ENCODE results near the gene FES.

FES gene

GRCh38 chr15:90851940-90852339 lies 32.4 kb upstream of the FES start:
- no peaks in the 10 kb centered on the region for H3K27me3 Mint-ChIP-seq
- peak overlapping the region; percentile 94 for H3K27ac Mint-ChIP-seq
- H3K4me3 Mint-ChIP-seq = no peak overlapping the region
- peak in 1 of 2 donors; percentile 1 for ATAC-seq (replicated peaks)
- peaks cover 2 to 5% of the 10 kb centered on the region in 2 donors for H3K36me3 Mint-ChIP-seq
- peaks cover 47 to 65% of the 10 kb centered on the region in 2 donors for H3K4me1 Mint-ChIP-seq
- H3K9me3 Mint-ChIP-seq = peaks cover 0 to 3% of the 10 kb centered on the region in 2 donors
- no peak for DNase-seq

DNA sequence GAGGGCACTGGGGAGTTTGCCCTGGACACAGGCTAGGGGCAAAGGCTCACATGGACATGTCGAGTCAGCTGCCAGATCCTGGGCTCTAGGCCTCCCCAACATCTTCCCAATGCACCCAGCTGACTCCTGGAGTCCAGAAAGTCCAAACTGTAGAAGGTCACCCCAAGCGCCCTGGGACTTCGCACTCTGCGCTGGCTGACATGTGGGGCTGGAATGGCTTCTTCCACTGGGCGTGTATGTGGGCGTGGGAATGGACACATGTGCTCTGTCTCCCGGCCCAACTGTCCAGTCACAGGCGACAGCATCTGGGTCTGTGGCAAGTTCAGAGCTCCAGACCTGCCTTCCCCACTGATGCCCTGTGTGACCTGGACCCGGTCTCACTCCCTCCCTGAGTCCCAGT lies 29.2 kb upstream of the FES start:
- H3K27me3 Mint-ChIP-seq = no peaks in the 10 kb centered on the region
- ATAC-seq (replicated peaks) = no peak
- H3K4me3 Mint-ChIP-seq = no peak overlapping the region
- H3K36me3 Mint-ChIP-seq = peaks cover 2 to 5% of the 10 kb centered on the region in 2 donors
- peaks cover 0 to 3% of the 10 kb centered on the region in 2 donors for H3K9me3 Mint-ChIP-seq
- H3K4me1 Mint-ChIP-seq = peaks cover 57 to 84% of the 10 kb centered on the region in 2 donors
- no peak overlapping the region for H3K27ac Mint-ChIP-seq
- DNase-seq = no peak

DNA sequence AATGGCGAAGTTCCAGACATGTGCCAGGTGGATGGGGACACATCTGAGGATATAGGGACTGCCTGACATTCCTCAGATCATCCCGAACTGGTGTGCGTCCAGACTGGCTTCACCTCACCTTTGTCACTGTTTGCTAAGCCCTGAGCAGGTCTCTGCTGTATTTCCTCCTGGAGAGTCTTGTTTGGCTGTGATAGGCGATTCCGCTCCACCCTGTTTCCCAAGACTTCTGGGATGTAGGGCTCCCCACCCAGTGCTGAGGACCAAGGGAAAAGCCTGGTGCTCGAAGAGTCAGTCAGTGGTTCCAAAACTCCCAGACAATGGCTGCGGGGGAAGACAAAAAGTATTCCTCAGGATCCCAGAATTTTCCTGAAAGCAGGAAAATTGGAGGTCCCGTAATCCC lies 27.0 kb upstream of the FES start:
- no peak overlapping the region for H3K4me3 Mint-ChIP-seq
- H3K27me3 Mint-ChIP-seq = no peaks in the 10 kb centered on the region
- no peaks in the 10 kb centered on the region for H3K36me3 Mint-ChIP-seq
- peaks cover 43 to 64% of the 10 kb centered on the region in 2 donors for H3K4me1 Mint-ChIP-seq
- DNase-seq (no peak), ATAC-seq (replicated peaks) (no peak)
- no peaks in the 10 kb centered on the region for H3K9me3 Mint-ChIP-seq
- no peak overlapping the region for H3K27ac Mint-ChIP-seq

DNA sequence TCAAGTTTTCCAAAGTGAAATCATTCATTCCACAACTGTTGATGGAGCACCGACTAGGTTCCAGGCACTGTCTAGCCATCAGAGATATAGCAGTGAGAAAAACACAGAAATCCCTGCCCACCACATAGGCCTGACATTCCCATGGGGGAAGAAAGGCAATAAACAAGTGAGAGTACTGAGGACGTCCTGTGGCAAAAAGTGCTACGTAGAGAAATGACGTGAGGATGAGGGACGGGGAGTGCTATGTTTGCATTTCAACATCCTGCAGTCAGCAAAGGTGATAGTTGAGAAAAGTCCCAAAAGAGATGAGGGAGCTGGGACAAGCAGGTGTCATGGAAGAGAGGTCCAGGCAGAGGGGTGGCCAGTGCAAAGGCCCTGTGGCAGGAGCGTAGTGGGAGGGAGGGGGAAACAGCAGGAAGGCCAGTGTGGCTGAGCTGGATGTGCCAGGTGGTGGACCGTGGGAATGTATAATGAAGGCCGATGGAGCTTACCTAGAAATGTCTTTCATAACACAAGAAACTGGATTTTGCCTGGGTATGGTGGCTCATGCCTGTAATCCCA lies 26.3 kb upstream of the FES start:
- peaks cover 37 to 59% of the 10 kb centered on the region in 2 donors for H3K4me1 Mint-ChIP-seq
- DNase-seq (no peak), ATAC-seq (replicated peaks) (no peak)
- H3K4me3 Mint-ChIP-seq = no peak overlapping the region
- H3K36me3 Mint-ChIP-seq = no peaks in the 10 kb centered on the region
- no peaks in the 10 kb centered on the region for H3K9me3 Mint-ChIP-seq
- H3K27me3 Mint-ChIP-seq = no peaks in the 10 kb centered on the region
- H3K27ac Mint-ChIP-seq = no peak overlapping the region

- DNase-seq = no peak
- Mint-ChIP-seq H3K27me3 (no peaks in the 10 kb centered on the region), H3K27ac (peak overlapping the region; percentile 89), H3K4me3 (no peak overlapping the region), H3K4me1 (peaks cover 35 to 56% of the 10 kb centered on the region in 2 donors), H3K36me3 (no peaks in the 10 kb centered on the region), H3K9me3 (no peaks in the 10 kb centered on the region)
- no peak for ATAC-seq (replicated peaks)
Measured at GRCh38 chr15:90859234-90860131, 24.8 kb upstream of the FES start.

- H3K27ac Mint-ChIP-seq = no peak overlapping the region
- no peaks in the 10 kb centered on the region for H3K27me3 Mint-ChIP-seq
- H3K4me1 Mint-ChIP-seq = peaks cover 26 to 46% of the 10 kb centered on the region in 2 donors
- H3K9me3 Mint-ChIP-seq = no peaks in the 10 kb centered on the region
- no peak for ATAC-seq (replicated peaks)
- no peaks in the 10 kb centered on the region for H3K36me3 Mint-ChIP-seq
- H3K4me3 Mint-ChIP-seq = no peak overlapping the region
- no peak for DNase-seq
Measured at GRCh38 chr15:90860450-90860849, 23.9 kb upstream of the FES start.

DNA sequence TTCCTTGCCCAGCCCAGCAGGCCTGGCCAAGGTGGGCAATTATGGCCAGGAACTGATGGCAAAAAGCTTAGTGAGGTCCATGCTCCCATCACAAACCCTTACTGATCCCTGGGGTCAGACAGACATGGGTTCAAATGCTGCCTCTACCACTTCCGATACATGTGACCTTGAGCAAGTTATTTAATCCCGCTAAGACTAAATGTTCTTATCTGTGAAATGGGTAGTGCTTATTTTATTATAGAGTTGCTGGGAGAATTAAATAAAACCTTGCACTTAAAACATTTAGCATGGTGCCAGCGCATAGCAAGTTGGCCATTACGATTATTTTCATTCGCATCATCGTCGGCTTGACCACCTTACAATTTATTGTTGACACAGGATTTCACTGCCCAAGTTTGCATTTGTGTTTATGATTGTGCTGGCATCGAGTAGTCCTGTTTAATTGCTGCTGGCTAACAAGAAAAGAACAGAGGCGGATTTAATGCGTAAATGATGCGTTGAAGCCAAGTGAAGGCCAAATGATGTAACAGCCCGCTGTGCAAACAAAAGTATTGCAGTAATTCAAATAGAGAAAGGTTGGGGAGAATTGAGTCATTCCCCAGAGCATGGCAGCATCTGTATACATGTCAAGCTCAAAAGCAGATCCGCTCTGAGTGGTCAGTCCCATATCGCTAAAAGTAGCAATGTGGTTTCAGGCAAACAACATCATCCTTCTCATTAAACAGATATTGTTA lies 23.2 kb upstream of the FES start:
- Mint-ChIP-seq H3K27me3 (no peaks in the 10 kb centered on the region), H3K9me3 (no peaks in the 10 kb centered on the region), H3K27ac (no peak overlapping the region), H3K4me3 (no peak overlapping the region), H3K4me1 (peaks cover 25 to 39% of the 10 kb centered on the region in 2 donors), H3K36me3 (no peaks in the 10 kb centered on the region)
- no peak for ATAC-seq (replicated peaks)
- DNase-seq = no peak

DNA sequence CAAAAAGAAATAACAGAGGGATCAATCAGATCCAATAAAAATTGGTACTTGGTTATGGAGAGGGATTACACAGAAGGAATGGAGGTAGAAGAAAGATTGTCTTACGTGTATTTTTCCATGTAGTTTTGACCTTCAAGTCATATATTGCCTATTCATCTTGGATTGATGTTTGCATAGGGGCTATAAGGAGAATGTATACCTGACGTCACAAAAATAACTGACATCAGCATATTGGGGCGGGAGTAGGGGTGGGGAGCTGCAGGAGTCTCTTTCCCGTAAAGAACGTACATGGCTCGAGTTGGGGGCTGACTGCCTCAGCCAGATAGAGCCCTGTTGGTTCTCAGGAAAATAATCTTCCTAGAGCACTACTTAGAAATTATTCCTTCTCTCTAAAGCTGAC lies 21.8 kb upstream of the FES start:
- Mint-ChIP-seq H3K36me3 (no peaks in the 10 kb centered on the region), H3K4me1 (peaks cover 15 to 26% of the 10 kb centered on the region in 2 donors), H3K27ac (no peak overlapping the region), H3K9me3 (no peaks in the 10 kb centered on the region), H3K27me3 (no peaks in the 10 kb centered on the region), H3K4me3 (no peak overlapping the region)
- DNase-seq (no peak), ATAC-seq (replicated peaks) (no peak)

GRCh38 chr15:90862964-90863778 lies 21.1 kb upstream of the FES start:
- Mint-ChIP-seq H3K4me3 (no peak overlapping the region), H3K27ac (no peak overlapping the region), H3K36me3 (no peaks in the 10 kb centered on the region), H3K27me3 (no peaks in the 10 kb centered on the region), H3K4me1 (peaks cover 15 to 25% of the 10 kb centered on the region in 2 donors), H3K9me3 (no peaks in the 10 kb centered on the region)
- DNase-seq (no peak), ATAC-seq (replicated peaks) (no peak)

GRCh38 chr15:90863987-90864386 lies 20.3 kb upstream of the FES start:
- no peak overlapping the region for H3K4me3 Mint-ChIP-seq
- no peaks in the 10 kb centered on the region for H3K9me3 Mint-ChIP-seq
- H3K4me1 Mint-ChIP-seq = peaks cover 20 to 33% of the 10 kb centered on the region in 2 donors
- no peak for DNase-seq
- ATAC-seq (replicated peaks) = peak; percentile 45 to 50
- no peaks in the 10 kb centered on the region for H3K36me3 Mint-ChIP-seq
- no peaks in the 10 kb centered on the region for H3K27me3 Mint-ChIP-seq
- no peak overlapping the region for H3K27ac Mint-ChIP-seq

DNA sequence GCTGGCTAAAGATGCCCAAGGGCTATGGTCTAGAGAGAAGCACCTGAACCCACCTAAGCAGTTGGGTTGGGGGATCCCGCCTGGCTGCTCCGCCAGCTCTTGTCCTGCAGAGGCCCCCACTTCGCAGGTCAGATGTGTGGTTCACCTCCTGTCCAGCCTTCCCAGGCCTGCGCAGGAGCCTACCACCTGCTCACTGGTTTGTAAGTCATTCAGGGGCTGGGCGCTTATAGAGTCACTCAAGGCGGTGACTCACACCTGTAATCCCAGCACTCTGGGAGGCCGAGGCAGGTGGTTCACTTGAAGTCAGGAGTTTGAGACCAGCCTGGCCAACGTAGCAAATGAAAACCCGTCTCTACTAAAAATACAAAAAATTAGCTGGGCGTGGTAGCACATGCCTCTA lies 19.8 kb upstream of the FES start:
- no peaks in the 10 kb centered on the region for H3K36me3 Mint-ChIP-seq
- DNase-seq = no peak
- no peak overlapping the region for H3K4me3 Mint-ChIP-seq
- no peak for ATAC-seq (replicated peaks)
- H3K27ac Mint-ChIP-seq = no peak overlapping the region
- H3K9me3 Mint-ChIP-seq = no peaks in the 10 kb centered on the region
- no peaks in the 10 kb centered on the region for H3K27me3 Mint-ChIP-seq
- H3K4me1 Mint-ChIP-seq = peaks cover 22 to 36% of the 10 kb centered on the region in 2 donors

DNA sequence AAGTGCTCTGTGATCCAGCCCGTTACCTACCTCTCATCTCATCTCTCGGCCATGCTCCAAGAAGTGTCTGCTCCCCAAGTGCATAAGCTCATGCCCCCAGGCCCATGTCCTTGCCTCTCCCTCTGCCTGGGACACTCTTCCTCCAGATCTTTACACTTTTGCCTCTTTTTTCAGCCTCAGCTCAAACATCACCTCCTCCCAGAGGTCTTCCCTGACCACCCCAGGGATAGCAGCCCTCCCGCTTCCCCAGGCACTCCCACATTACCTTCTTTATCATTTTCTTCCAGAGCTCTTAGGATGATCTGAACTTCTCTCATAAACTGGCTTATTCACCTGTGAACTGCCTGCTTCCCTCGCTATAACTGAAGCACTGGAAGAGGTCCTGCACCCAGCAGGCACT lies 18.6 kb upstream of the FES start:
- no peaks in the 10 kb centered on the region for H3K27me3 Mint-ChIP-seq
- H3K27ac Mint-ChIP-seq = no peak overlapping the region
- no peak overlapping the region for H3K4me3 Mint-ChIP-seq
- ATAC-seq (replicated peaks) (no peak), DNase-seq (no peak)
- H3K4me1 Mint-ChIP-seq = peaks cover 32 to 42% of the 10 kb centered on the region in 2 donors
- no peaks in the 10 kb centered on the region for H3K9me3 Mint-ChIP-seq
- no peaks in the 10 kb centered on the region for H3K36me3 Mint-ChIP-seq

GRCh38 chr15:90866161-90866715 lies 18.1 kb upstream of the FES start:
- no peak for DNase-seq
- Mint-ChIP-seq H3K4me1 (peaks cover 32 to 46% of the 10 kb centered on the region in 2 donors), H3K9me3 (no peaks in the 10 kb centered on the region), H3K27me3 (no peaks in the 10 kb centered on the region), H3K36me3 (no peaks in the 10 kb centered on the region), H3K27ac (peak overlapping the region; percentile 26), H3K4me3 (no peak overlapping the region)
- ATAC-seq (replicated peaks) = no peak

GRCh38 chr15:90866800-90867199 lies 17.5 kb upstream of the FES start:
- no peaks in the 10 kb centered on the region for H3K36me3 Mint-ChIP-seq
- H3K27me3 Mint-ChIP-seq = no peaks in the 10 kb centered on the region
- no peaks in the 10 kb centered on the region for H3K9me3 Mint-ChIP-seq
- peak overlapping the region; percentile 26 for H3K27ac Mint-ChIP-seq
- ATAC-seq (replicated peaks) (no peak), DNase-seq (no peak)
- no peak overlapping the region for H3K4me3 Mint-ChIP-seq
- peaks cover 32 to 46% of the 10 kb centered on the region in 2 donors for H3K4me1 Mint-ChIP-seq
